HK-2 (cell line): ENCODE measurements around the gene ZFPM1.
"Not testable (repeated sequence)": the region's sequence is repeated elsewhere in the genome, so short reads cannot be mapped to it uniquely, and the experiment has no call there.

Source experiments
- DNase-seq: peaks from one replicate; pipeline ENCODE4 v3.0.0-alpha.2; 2018; ENCODE audit not compliant: unreplicated experiment

Gene ZFPM1

DNA sequence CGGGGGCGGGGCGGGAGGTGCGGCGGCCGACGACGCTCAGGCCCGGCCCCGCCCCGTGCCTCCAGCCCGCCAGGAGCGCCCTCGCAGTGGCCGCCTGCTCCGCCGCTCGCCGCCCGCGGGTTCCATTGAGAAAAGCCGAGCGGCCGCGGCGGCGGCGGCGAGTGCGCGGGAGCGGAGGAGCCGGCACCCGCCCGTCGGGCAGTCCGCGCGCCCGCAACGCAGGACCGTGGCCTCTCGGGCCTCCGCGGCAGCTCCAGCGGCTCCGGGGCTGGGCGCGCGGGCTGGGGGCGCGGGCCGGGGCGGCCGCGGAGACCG is at the start of gene ZFPM1:
ZFPM1 (plus strand) TSS at position 64 of the 315 bp plus-strand sequence. CDS start 359 bp downstream, outside the sequence.
- DNase-seq, result no peak

DNA sequence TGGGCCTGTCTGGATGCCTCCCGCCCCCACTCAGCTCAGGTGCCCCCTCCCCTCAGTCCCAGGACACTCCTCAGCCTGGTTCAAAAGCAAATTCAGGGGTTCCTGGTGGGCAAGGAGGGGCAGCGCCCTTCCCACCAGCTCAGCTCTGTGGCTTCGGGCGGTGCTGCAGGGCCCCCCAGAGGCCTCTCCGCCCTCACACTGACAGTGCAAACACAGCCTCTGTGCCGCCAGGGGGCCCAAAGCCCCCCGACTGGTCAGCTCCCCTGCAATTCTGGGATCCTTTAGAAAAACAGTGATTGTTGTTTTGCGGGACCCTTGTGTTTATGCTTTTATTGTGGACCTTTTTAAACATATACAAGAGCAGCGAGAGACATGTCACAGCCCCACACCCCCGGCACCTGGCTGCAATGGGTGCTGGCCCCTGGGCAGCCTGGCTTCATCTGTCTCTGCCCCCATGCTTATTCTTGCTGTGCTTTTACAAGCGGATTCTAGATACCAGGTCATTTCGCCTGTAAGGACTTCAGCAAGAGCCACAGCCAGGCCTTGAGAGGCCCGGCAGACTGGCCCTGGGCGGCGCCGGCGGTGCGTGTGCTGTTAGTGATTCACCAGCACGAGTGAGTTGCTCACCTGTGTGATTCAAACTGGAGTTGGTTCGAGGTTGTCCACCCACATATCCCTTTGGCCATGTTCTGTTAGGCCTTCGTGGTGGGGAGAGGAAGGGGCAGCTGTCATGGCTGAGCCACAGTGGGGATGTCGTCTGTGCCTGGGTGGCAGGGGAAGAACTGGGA is 49.1 kb upstream of the ZFPM1 start:
- peak; percentile 64 for DNase-seq

DNA sequence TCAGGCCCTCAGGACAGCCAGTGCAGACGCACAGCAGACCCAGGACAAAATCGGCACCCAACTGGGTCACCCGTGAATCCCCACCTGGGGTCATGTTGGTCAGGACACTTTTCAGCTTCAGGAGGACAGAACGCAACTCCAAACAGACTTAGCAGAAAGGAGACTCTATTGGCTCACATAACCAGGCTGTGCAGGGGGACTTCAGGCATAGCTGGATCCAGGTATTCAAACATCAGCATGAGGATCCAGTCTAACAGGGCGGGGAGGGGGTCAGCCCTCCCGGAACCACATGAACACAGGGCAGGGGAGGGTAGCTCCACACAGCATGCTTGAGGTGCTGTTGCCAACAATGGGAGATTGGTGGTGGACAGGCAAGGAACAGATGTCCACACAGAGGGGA is 48.3 kb upstream of the ZFPM1 start:
- no peak for DNase-seq

DNA sequence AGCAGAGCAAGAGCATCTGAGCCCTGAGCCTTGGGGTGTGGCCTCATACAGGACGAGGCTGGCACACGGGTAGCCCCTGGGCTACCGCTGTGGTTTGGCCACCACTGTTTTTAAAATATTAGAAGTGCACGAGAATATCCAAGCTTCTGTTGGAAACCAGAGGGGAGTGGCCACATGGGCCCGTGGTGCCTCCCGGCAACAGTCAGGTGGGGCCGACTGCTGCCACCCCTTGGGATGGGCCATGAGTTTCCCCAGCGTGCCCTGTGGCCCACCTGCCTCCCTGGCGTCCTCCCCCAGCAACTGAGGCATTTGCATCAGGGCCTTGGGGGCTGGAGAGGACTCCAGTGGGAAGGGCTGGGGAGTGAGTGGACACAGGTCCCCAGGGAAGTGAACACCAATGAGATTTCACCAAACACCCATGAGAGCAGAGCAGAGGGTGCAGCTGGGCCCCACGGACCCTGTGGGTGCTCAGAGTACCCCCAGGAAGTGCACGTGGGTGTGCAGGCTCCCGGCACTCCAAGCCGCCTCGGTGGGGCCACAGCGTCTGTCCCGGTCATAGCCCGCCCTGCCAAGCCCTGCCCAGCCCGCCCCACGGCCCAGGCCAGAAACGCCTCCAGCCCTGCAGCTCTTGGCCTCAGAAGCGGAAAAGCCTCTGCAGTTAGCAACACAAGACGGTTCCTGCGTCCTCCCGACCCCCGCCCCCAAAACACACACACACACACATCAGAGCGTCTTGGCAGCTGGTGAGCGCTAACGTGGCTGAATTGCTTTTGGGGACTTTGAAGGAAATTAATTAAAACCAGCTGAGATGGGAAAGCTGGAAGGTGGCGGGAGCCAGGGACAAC is 47.6 kb upstream of the ZFPM1 start:
- no peak for DNase-seq

DNA sequence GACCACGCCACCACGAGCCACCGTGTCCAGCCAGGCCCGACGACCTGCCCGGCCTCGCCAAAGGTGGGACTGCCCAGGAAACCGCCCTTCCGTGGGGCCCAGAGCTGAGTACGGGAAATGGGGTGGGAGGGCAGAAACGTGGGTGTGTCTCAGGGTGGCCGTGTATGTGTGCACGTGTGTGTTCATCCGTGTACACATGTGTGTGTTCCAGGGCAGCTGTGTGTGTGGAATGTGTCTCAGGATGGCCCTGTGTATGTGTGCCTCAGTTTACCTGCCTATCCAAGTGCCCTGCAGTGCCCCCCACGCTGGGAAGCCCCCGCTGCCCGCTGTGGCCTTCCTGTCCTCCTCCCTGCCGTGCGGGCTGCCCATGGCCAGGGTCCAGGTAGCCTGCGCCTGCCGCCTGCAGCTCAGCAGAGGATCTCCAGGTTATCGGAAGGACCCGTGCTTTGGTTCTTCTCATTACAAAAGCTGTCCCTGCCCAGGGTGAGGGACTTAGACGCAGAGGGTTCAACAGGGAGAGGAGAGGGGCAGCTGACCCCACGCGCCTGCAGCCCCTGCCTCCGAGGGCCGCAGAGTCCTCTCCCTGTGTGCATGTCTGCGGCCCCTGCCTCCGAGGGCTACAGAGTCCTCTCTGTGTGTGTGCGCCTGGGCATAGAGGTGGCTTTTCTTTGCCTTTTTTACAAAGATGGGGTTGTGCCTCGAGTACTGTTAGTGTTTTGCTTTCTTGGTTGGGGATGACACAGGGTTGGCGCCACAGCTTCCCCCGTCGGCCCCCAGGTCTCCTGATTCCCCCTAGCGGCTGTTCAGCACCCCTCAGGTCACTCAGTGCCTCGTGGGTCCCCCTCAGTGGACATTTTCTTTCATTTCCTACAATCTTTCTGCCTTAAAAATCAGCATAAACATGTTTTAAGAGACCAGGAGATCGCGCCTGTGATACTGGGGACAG is 46.7 kb upstream of the ZFPM1 start:
- DNase-seq, result no peak

DNA sequence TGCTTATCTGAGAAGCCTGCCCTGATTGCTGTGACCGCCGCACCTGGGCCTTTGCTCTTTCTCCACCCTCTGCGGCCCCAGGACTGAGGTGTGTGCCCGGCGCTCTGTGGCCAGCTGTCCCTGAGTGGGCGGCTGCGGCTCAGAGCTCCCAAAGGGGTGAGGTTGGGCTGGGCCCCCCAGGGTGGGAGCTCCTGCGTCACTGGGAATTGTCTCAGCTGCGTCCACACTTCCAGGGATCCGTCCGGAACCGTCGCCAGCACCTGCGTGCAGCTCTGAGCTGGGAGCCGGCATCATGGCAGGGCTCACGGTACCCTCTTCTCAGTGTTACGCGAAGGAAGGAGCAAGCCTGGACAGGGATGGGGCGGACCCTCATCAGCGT is 46.0 kb upstream of the ZFPM1 start:
- DNase-seq, result no peak

DNA sequence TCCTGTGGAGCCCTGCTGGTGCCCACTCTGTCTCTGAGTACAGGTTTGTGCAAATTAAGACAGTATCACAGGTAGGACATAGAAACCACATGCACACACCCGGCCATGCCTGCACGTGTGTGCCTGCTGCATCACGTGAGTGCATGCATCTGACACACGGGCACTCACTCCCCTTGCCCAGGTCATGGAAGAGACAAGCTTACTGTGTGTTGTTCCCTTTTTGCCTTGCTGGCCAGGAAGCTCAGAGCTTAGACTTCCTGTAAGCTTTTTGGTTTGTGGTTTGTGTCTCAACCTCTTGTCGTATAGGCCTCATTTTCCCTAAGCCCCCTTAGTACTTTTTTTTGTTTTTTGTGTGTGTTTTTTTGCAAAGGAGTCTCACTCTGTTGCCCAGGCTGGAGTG is 45.3 kb upstream of the ZFPM1 start:
- DNase-seq, result no peak

DNA sequence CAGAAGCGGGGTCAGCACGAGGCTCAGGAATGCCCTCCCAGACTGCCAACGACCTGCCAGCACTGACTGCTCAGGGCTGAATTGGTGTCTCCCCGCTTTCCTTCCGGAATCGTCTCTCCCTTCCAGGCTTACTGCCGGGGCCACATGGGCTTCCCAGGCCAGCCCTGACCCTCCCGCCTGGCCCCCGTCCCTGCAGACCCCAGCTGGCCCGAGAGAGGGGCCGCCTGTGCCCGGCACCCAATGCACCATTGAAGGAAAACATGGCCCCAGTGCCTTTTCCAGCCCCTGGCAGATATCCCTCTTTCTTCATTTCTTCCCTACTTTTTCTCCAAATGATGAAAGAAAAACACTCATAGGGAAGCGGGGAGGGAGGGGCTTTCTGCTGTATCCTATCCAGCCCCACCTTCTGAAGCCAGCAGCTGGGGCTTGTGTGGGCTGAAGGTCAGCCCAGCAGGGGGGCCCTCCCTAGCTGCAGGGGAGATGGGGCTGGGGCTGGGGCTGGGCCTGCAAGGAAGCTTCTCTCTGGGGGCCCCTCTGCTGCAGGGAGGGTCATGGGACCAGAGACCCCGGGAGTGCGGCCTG is 44.4 kb upstream of the ZFPM1 start:
- no peak for DNase-seq

DNA sequence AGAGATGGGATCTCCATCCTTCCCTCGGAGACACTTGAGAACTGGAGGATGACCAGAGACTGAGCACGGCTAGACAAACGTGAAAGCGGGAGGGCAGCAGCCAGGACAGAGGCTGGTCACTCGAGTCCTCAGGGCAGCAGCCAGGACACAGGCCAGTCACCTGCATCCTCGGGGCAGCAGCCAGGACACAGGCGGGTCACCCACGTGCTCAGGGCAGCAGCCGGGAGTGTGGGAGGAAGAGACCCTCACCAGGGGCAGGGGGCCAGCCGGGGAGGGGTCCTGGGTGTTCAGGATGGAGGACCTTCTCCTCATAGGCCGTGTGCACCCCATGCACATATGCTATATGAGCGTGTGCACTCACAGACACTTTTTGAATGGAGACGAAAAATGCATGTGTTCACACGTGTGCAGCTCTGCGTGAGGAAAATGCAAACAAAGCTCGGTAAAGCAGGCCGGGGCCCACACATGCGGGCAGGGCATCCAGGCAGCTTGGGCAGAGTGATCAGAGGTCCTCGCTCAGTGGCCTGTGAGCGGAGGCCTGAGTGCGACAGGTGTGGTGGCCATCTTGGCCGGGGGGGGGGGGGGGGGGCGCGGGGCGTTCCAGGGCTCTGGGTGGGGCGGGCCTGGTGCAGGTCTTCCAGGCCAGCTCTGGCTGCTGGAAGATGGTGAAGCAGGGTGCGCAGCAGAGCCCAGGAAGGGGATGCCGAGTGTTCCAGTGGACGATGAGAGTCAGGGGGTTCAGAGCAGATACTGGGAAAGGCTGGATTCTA is 43.6 kb upstream of the ZFPM1 start:
- DNase-seq, result no peak

DNA sequence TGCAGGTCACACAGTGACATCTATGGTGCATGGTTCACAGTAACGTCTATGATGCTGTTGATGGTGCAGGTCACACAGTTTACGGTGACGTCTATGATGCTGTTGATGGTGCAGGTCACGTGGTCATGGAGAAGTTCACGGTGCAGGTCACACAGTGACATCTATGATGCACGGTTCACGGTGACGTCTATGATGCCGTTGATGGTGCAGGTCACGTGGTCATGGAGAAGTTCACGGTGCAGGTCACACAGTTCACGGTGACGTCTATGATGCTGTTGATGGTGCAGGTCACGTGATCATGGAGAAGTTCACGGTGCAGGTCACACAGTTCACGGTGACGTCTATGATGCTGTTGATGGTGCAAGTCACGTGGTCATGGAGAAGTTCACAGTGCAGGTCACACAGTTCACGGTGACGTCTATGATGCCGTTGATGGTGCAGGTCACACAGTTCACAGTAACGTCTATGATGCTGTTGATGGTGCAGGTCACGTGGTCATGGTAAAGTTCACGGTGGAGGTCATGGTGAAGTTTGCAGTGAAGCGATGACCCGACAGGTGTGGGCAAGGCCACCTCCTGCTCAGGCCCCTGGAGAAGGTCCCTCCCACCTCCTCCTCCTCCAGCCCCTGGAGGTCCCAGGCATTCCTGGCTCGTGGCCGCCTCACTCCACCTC is 42.6 kb upstream of the ZFPM1 start:
- DNase-seq, result not testable (repeated sequence)

DNA sequence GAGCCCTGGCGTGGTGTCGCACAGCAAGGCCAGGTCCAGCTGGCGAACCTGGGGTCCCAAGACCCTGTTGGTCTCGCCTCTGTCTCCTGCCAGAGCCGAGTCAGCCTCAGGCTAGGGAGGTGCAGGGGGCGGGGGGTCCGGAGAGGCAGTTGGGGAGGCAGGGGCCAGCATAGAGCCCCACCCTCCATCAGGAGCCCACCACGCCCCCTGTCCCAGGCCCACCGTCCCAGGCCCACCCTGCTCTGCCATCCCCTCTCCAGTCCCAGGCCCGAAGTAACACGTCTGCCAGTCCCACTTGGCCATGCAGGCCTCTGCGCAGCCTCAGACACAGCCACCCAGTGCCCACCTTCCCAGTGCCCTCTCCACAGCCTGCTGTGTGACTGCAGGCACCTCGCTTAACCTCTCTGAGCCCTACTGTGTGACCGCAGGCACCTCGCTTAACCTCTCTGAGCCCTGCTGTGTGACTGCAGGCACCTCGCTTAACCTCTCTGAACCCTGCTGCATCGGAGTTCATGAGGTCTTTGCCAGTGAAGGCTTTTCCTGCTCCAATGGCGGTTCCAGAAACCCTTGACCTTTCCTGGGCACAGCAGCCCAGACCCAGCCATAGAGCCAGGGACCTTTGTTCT is 41.0 kb upstream of the ZFPM1 start:
- DNase-seq, result no peak

DNA sequence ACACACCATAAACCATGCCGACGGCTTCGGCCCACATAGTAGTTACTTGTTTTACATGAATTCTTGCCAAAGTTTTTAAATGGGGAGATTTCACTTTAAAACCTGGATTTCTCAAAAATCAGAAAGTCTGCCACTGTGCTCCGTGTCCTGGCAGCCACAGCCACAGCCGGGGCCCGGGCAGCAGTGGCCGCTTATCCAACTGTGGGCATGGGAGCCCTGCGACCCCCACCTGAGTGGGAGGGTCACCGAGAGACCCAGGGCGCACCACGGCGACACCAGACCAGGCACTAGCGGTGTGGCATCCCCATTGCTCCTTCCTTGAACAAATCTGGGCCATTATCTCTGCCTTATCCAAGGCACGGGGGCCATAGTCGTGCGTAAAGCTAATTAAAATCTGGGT is 40.3 kb upstream of the ZFPM1 start:
- no peak for DNase-seq

DNA sequence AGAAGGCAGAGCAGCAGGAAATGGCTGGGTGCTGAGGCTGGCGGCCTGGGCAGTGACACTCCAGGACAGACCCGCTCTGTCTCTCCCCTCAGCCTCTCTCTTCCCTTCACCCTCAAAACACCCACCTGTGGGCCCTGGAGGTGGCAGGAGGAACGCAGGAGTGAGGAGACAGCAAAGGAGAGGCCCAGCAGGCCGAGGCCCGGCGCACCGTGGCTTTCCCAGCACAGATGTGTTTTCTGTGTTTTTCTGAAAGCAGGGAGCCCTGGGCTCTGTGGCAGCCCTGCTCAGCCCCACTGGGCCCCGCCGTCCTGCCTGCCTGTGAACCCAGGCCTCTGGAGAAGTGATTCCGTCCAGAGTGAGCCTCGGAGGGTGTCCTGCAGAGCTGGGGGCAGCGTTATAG is 39.8 kb upstream of the ZFPM1 start:
- no peak for DNase-seq

DNA sequence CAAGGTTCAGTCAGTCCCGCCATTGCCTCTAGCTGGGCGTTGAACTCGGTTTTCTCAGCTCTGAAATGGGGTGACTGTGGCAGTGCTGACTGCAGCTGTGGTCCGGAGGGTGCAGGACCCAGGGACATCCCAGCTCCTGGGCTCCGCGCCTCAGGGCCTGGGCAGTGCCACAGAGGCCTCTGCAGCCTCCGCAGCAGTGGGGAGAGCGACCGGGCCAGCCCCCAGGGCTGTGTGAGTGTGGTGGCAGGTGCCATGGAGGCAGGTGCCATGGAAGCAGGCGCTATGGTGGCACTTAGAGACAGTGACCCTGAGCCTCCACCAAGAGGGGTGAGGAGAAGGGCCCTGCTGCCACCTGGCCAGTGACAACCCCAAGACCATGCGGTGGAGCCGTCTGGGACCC is 39.4 kb upstream of the ZFPM1 start:
- no peak for DNase-seq

DNA sequence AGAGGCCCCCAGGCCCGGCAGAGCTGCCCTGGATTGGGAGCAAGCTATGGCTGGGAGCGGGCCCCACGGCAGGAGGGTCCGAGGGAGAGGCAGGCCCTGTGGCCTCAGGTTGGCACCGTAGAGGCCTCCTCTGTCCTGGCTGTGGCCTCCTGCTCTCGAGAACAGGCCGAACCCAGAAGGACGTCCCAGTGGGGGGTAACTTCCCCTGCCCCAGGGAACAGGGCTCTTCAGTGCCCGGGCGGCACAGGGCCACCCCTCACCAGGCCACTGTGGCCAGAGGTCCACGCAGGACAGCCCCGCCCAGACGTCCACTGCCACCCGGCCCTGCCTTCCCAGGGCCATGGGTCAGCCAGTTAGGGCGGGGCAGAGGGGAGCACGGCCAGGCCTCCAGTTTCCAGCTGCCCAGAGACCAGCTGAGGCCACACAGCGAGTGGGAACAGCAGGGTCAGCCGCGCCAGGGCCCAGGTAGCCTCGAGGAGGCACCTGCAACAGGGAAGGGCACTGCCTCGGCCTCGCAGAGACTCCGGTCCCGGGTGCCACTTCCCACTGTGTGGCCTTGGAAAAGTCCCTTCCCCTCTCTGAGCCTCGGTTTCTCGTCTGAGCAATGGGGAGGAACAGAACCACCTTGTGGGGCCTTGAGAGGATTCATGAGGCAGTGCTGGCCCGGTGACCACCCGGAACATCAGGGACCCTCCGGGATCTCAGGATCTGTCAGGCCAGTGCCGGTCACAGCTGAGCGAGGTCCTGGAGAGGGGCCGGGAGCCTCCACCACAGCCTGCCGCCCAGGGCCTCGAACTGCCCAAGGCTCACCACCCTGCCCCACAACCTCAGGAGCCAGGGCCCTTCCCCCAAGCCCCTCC is 38.3 kb upstream of the ZFPM1 start:
- no peak for DNase-seq

DNA sequence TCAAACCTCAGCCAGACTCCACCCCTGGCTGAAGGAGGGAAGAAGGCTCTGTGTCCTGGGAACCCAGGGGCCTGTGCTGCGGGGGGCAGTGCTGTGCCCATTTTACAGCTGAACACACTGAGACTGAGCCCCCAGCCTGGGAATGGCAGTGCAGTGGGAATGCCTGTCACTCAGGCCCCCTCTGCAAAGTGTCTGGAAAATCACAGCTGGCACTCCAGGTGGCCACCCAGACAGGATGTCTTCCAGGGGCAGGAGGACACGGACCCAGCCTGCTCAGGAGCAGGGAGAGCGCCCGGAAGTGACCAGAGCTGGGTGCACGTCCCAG is 37.7 kb upstream of the ZFPM1 start:
- DNase-seq, result no peak

DNA sequence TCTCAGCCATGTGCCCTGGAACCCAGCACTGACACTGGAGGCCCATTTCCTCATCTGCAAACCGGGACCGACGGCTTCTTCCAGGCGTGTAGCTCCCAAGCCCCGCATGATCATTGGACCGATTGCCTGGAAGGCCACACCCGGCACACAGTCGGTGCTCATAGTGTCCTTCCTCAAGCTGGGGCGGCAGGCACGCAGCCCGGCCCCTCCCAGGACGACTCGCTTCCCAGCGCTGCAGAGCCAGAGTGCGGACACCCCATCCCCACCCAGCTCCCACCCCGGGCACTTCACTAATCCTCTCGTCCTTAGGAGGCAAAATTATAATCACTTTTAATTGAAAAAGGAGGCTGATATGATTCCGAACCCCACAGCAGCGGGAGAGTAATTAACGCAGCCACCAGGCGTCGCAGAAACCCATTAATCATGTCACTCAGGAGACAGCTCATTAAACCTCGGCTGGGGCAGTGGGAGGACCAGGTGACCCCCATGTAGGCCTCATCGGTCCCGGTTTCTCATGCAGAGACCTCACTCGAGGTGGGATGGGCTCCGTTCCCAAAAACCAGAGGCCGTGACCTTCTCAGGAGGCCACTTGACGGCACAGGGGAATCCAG is 37.3 kb upstream of the ZFPM1 start:
- no peak for DNase-seq

DNA sequence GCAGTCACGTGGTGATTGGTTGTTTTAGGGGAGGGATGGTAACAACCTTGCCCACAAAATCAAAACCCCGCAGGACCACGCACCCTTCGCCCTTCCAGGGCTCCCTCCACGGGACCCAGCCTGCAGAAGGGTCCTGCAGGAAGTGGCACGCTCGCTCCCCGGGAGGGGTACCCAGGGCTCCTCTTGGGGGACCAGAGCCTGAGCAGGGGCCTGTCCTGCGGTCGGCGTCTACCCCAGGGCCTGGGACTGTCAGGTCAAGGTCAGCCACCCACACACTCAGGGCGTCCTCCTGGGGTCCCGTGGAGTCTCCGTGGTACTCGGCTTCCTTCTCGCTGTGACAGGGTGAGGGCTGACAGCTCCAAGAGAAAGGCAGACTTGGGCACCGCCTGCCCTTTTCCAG is 36.4 kb upstream of the ZFPM1 start:
- no peak for DNase-seq
